DMS153 (cell line): Measurements from ENCODE around the gene RFFL.
A peak's percentile ranks its signal among the peaks of the same experiment; 100 is the strongest.
"Not testable (repeated sequence)": the region's sequence is repeated elsewhere in the genome, so short reads cannot be mapped to it uniquely, and the experiment has no call there.

ENCODE experiments used
- DNase-seq: peaks from one replicate; lab custom pipeline; 2025; lab: John Stamatoyannopoulos, UW

RFFL gene

DNA sequence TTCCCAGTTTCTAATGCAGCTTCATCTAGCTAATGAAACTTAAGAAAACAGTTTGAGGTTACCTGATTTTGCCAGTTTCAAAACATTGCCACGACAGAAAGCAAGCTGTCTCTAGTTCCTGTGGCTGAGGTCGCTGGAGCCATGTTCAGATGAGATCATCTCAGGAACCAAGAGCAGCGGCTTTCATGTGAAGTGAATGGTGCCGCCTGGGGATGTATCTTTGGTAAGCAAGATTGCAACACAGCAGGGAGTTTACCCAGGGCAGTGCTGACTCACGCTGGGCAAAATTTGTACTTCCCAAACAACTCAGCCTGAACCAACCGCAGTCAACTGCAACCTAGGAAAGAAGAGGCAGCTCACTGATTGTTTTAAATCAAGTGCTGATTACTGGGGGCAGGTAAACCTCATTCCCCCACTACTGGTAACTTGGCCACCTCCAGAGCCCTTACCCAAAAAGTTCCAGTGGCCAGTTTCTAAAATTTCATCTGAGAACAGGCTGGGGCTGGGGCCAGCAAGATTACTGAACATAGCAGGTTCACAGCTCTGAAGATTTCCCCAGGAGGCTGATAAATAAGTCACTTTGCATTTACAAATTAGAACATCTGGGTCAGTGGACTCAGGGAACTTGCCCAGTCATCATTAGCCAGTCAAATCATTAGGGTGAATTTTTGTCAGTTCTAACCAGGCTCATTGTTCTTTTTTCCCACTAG, at the start of gene RFFL:
Gene RFFL (minus strand): TSS at position 194 of the 710 bp plus-strand sequence. CDS start 37,154 bp downstream, outside the sequence.
- peak; percentile 86 for DNase-seq

DNA sequence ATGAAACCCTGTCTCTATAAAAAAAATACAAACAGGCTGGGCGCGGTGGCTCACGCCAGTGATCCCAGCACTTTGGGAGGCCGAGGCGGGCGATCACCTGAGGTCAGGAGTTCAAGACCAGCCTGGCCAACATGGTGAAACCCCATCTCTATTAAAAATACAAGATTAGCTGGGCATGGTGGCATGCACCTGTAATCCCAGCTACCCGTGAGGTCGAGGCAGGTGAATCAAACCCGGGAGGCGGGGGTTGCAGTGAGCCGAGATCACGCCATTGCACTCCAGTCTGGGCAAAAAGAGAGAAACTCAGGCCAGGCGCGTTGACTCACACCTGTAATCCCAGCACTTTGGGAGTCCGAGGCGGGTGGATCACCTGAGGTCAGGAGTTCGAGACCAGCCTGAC, 47.3 kb upstream of the RFFL start:
- DNase-seq = not testable (repeated sequence)

DNA sequence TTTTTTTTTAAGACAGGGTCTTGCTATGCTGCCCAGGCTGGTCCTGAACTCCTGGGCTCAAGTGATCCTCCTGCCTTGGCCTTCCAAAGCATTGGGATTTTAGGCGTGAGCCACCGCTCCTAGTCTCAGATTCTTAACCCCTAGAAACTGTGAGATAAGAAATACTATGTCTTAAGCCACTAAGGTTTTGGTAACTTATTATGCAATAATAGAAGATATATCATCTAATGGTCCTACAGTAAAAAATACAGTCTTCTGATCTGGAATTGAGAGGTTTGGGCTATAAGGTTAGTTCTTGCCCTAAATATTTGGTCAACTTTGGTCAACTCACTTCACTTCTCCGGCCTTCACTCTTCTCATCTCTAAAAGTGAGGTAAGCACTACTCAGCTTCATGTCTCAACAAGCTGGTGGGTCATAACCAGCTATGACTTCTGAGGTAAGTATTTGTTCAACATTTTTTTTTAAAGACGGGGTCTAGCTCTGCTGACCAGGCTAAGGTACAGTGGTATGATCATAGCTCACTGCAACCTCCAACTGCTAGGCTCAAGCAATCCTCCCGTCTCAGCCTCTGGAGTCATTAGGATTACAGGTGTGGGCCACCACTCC, 41.4 kb upstream of the RFFL start:
- no peak for DNase-seq

DNA sequence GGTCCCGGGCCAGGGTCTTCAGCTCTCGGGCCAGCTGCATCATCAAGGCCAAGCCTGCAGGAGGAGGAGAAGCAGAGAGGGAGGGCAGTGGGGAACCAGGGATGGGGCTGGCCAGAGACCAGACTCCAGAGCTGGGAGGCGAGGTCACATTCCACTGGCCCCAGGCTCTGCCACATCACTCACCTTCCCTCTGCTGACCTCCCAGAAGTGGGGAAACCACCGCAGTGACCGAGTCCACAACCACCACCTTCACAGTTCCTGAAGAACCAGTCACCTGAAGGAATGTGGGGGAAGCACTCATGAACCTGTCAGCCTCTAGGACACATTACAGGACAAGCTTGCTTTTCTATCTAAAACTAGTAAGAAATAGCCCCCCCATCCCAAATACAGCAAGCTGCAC, 39.8 kb upstream of the RFFL start:
- DNase-seq = no peak

DNA sequence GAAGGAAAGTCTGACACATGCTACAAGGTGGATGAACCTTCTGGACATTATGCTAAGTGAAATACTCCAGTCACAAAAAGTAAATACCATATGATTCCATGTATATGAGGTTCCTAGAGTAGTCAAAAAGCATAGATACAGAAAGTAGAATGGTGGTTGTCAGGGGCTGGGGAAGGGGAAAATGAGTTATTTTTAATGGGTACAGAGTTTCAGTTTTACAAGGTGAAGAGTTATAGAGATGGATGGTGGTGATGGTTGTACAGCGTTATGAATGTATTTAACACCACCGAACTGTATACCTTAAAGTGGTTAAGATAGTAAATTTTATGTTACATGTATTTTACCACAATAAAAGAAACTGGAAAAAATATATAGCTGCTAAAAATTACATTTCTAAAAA, 38.2 kb upstream of the RFFL start:
- no peak for DNase-seq

- DNase-seq = no peak
Measured at GRCh38 chr17:35101036-35101435, 37.5 kb upstream of the RFFL start.

DNA sequence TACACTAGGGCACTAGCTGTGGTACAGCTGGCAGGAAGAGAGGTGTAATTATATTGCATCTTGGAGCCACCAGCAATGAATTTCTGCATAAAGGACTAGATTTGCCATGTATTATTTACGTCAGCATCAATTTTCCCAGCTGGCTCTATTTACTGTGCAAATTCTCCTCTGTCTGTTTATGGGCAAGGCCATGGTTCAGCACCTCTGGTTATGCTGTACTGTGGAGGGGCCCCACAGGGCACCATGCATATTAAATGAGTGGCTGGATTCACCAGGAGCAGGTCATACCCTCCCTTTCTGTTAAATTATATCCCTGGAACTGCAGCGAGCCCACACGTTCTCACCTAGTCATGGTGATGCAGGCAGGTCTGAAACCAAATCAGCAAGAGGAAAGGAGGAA, 36.4 kb upstream of the RFFL start:
- DNase-seq = no peak

- DNase-seq = no peak
Measured at GRCh38 chr17:35097776-35098175, 34.3 kb upstream of the RFFL start.

DNA sequence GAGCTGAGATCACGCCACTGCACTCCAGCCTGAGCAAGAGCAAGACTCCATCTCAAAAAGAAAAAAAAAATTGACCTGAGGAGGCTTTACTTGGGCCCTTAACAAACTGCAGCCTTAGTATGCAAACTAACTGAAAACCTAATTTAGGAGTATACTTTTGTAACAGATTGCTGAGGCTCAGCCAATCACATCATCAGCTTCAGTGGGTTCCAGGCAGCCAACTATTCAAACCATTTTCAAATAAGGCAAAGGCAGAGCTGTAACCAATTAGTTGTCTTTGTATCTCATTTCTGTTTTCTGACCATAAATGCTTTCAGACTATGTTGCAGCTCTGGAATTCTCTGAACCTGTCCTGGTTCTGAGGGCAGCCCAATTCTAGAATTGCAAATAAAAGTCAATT, 32.2 kb upstream of the RFFL start:
- DNase-seq = no peak

- no peak for DNase-seq
Measured at GRCh38 chr17:35094902-35095301, 31.4 kb upstream of the RFFL start.

GRCh38 chr17:35090707-35091106, 27.2 kb upstream of the RFFL start:
- not testable (repeated sequence) for DNase-seq

DNA sequence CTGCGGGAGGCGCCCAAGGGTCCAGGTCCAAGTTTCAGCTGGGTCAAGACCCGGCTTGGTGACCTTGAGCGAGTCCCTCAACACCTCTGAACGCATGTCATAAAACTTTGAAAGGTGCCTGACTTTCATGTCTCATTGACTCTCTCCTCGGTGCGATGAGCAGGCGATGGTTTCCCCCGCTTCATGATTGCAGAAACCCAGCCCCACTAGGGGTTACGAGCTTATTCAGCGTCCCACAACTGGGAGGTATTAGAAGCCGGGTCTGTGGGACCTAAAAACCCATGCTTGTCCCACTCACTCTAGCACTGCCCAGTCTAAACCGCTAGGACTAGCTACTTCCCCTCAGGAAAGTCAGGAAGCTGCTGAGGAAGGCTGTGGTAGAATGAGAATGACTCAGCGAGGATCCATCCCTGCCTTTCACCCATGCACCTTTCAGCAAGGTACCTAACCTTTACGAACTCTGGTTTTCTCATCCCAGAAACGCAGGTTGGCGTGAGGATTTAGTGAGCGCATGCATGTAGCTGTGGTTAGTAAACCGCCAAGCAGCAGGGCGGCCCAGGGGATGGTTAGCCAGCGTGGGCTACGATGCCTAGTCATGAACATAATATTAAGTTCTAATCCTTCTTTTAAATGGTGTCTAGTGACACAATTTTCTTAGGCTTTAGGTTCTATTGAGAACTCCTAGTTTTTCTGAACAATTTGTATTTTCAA, 26.2 kb upstream of the RFFL start:
- no peak for DNase-seq

- DNase-seq = peak; percentile 49
Measured at GRCh38 chr17:35088881-35089585, 25.5 kb upstream of the RFFL start.

DNA sequence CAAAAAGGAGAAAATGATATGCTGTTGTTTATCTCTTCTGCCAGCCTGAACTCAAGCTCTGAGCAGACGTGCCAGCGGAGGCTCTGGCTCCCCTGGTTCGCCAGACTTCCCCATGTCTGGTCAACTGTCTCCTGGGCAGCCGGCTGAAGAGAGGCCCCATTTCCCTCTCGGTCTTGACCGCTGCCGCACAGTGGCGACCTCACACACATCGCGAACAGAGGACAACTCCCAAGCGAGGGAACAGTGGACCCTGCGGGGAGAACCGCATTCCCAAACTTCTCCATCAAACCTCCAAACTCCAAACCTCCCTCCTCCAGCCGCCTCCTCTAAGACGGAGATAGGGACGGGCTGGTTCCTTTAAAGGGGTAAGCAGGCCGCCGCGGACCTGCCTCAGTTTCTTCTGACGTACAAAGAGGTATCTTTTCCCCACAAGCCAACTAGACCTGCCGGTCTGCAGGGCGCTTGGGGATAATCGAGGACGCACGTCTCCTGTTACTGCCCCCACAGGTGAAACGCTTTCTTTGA, 24.9 kb upstream of the RFFL start:
- DNase-seq = no peak

DNA sequence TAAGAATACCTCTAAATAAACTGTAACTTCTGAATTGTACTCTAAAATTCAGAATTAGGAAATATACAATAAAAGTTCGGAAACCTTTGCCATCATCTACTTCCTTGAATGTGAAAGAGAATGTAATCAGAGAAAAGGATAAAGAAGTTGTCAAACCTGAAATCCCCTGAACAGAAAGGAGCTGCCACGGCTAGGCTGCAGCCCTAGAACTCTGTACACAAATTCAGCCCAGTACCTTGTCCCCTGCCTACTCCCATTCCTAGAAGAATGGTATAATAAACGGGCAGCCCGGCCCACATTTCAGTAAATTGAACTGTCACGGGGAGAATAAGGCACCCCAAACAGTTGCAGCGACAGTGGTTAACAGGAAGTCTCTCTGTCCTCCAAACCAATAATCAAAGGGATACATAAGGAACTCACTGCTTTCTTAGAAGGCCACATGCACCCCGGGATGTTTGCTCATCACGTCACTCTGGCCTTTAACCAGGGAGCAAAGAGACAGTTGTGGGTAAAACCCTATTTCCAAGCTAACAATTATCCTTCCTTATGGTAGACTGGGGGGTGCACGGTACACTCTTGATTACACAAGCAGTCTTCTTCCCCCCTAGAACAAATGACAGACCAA, 24.3 kb upstream of the RFFL start:
- no peak for DNase-seq

- no peak for DNase-seq
Measured at GRCh38 chr17:35086931-35087573, 23.5 kb upstream of the RFFL start.

- no peak for DNase-seq
Measured at GRCh38 chr17:35086164-35086563, 22.7 kb upstream of the RFFL start.

DNA sequence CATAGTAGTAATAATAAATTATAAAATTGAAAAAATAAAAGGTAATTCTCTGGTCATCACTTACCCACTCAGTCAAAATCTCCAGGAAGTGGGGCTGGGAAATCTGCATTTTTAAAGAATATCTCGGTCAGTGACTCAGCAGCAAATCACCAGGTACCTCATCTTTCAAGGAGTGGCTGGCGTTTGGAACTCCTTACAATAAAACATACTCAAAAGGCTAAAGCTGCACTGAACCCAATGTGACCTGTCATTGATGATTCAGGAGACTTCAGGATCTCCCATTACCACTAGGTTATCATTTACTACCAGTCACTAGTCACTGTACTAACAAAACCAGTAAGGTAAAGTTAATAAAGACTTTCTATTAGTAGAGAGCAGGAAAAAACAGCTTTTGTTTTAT, 21.5 kb upstream of the RFFL start:
- no peak for DNase-seq

GRCh38 chr17:35083071-35083470, 19.6 kb upstream of the RFFL start:
- DNase-seq = no peak

DNA sequence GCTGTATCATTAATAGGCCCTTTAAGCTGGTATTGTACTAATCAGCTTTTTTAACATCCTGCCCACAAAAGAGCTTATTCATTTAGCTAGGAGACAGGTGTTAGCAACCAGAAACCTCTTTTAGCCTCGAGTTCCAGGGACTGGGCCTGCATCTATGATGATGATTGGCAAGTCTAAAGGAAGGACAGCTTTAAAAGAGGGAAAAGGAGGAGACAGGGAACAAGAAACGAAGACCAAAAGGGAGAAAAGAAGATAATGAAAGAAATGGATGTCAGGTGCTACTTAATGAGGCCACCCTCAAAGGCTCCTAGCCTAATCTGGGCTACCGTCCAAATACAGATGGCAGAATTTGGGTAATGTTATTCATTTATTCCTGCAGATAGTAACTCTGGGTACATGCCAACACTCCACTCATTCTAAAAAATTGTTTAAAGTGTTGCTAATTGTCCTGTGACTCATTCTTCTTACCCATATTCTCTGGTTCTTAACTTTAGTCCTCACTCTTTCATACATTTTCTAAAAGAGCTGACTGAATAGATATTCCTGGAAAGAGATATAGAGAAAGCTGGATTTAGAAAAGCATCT, 18.7 kb upstream of the RFFL start:
- peak; percentile 60 for DNase-seq

DNA sequence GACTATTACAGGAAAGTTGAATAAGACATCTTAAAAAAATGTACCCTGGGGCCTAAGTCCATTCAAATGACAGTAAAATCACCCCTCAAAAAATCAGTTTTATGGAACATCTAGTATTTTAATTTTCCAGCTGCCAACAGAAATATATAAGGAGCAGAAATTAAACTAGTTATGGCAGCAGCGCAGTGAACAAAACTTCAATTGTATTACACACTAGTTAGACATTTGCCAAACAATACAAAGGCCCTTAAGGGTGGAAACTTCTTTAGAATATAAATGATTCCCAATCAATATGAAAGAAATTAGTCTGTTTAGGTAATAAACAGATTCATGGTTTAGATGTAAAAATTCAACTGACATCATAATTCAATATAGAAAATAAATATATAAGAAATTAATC, 18.1 kb upstream of the RFFL start:
- no peak for DNase-seq
